ENCODE data around the gene OBSCN.

Gene OBSCN

GRCh38 chr1:228210076-228210651 lies 2.3 kb downstream of the OBSCN start:
- H3K18ac ChIP-seq (ENCODE audit: low read depth in 1 of 2, low read length in 2 of 2) = no peak overlapping the region
- no peak overlapping the region for H3K4me2 ChIP-seq (ENCODE audit: low read length, poor library complexity, severe bottlenecking)
- H2BK12ac ChIP-seq (ENCODE audit: low read length in 2 of 2) = no peak overlapping the region
- H2AK5ac ChIP-seq (ENCODE audit: low read length, severe bottlenecking) = no peak overlapping the region
- no peak overlapping the region for H2BK15ac ChIP-seq (ENCODE audit: low read depth, poor library complexity, severe bottlenecking)
- no peak overlapping the region for H3K23ac ChIP-seq (ENCODE audit: low read length in 2 of 2)
- no peak overlapping the region for H3K4ac ChIP-seq (ENCODE audit: low read depth in 1 of 2, low read length in 2 of 2)
- H3K4me1 ChIP-seq (ENCODE audit: control insufficient read depth, insufficient read depth, low read depth, low read length) = peaks cover 30% of the 10 kb centered on the region
- H3K27ac ChIP-seq (ENCODE audit: low read length, poor library complexity, severe bottlenecking) = no peak overlapping the region
- no peak overlapping the region for H4K8ac ChIP-seq (ENCODE audit: low read length)
- H2BK5ac ChIP-seq (ENCODE audit: low read depth, low read length, poor library complexity, severe bottlenecking) = no peak overlapping the region
- DNase-seq = peak; percentile 17
- no peak overlapping the region for H3K4me3 ChIP-seq (ENCODE audit: insufficient read depth in 1 of 2, low read depth in 1 of 2, low read length in 2 of 2)
- H3K36me3 ChIP-seq (ENCODE audit: control insufficient read depth in 1 of 2, insufficient read depth in 2 of 2, low read depth in 1 of 2, low read length in 2 of 2) = peaks cover 0 to 17% of the 10 kb centered on the region in 2 experiments
- H3K27me3 ChIP-seq (ENCODE audit: control insufficient read depth in 1 of 2, insufficient read depth in 1 of 2, low read length in 2 of 2) = peaks cover 20 to 61% of the 10 kb centered on the region in 2 experiments
- H2BK120ac ChIP-seq (ENCODE audit: low read depth, low read length) = no peak overlapping the region
- H4K91ac ChIP-seq (ENCODE audit: low read length) = no peak overlapping the region
- 86% methylated on average over 11 of the region's 11 CpGs for whole genome bisulfite sequencing
- H3K79me1 ChIP-seq (replicated peaks; ENCODE audit: low read length, poor library complexity, severe bottlenecking) = no peaks in the 10 kb centered on the region
- H3K14ac ChIP-seq (ENCODE audit: low read length in 2 of 2) = no peak overlapping the region
- H3K9me3 ChIP-seq (ENCODE audit: control insufficient read depth, low read length) = no peaks in the 10 kb centered on the region
- no peak overlapping the region for H3K9ac ChIP-seq (ENCODE audit: low read length)
- no peak overlapping the region for H2AFZ ChIP-seq (ENCODE audit: low read depth, low read length)

GRCh38 chr1:228210712-228211530 lies 3.1 kb downstream of the OBSCN start:
- H4K8ac ChIP-seq (ENCODE audit: low read length) = no peak overlapping the region
- H3K9me3 ChIP-seq (ENCODE audit: control insufficient read depth, low read length) = no peaks in the 10 kb centered on the region
- no peak overlapping the region for H3K23ac ChIP-seq (ENCODE audit: low read length in 2 of 2)
- peaks cover 0 to 24% of the 10 kb centered on the region in 2 experiments for H3K36me3 ChIP-seq (ENCODE audit: control insufficient read depth in 1 of 2, insufficient read depth in 2 of 2, low read depth in 1 of 2, low read length in 2 of 2)
- H2AK5ac ChIP-seq (ENCODE audit: low read length, severe bottlenecking) = no peak overlapping the region
- no peak overlapping the region for H2BK120ac ChIP-seq (ENCODE audit: low read depth, low read length)
- H2BK5ac ChIP-seq (ENCODE audit: low read depth, low read length, poor library complexity, severe bottlenecking) = no peak overlapping the region
- no peak overlapping the region for H3K27ac ChIP-seq (ENCODE audit: low read length, poor library complexity, severe bottlenecking)
- no peak overlapping the region for H3K14ac ChIP-seq (ENCODE audit: low read length in 2 of 2)
- H3K9ac ChIP-seq (ENCODE audit: low read length) = no peak overlapping the region
- H4K91ac ChIP-seq (ENCODE audit: low read length) = no peak overlapping the region
- peaks cover 26% of the 10 kb centered on the region for H3K4me1 ChIP-seq (ENCODE audit: control insufficient read depth, insufficient read depth, low read depth, low read length)
- no peak for DNase-seq
- no peak overlapping the region for H2BK12ac ChIP-seq (ENCODE audit: low read length in 2 of 2)
- no peak overlapping the region for H3K4me2 ChIP-seq (ENCODE audit: low read length, poor library complexity, severe bottlenecking)
- H2BK15ac ChIP-seq (ENCODE audit: low read depth, poor library complexity, severe bottlenecking) = no peak overlapping the region
- H3K18ac ChIP-seq (ENCODE audit: low read depth in 1 of 2, low read length in 2 of 2) = no peak overlapping the region
- H3K4me3 ChIP-seq (ENCODE audit: insufficient read depth in 1 of 2, low read depth in 1 of 2, low read length in 2 of 2) = no peak overlapping the region
- peaks cover 13 to 61% of the 10 kb centered on the region in 2 experiments for H3K27me3 ChIP-seq (ENCODE audit: control insufficient read depth in 1 of 2, insufficient read depth in 1 of 2, low read length in 2 of 2)
- H2AFZ ChIP-seq (ENCODE audit: low read depth, low read length) = no peak overlapping the region
- H3K4ac ChIP-seq (ENCODE audit: low read depth in 1 of 2, low read length in 2 of 2) = no peak overlapping the region
- 91% methylated on average over 16 of the region's 16 CpGs for whole genome bisulfite sequencing
- H3K79me1 ChIP-seq (replicated peaks; ENCODE audit: low read length, poor library complexity, severe bottlenecking) = no peaks in the 10 kb centered on the region

DNA sequence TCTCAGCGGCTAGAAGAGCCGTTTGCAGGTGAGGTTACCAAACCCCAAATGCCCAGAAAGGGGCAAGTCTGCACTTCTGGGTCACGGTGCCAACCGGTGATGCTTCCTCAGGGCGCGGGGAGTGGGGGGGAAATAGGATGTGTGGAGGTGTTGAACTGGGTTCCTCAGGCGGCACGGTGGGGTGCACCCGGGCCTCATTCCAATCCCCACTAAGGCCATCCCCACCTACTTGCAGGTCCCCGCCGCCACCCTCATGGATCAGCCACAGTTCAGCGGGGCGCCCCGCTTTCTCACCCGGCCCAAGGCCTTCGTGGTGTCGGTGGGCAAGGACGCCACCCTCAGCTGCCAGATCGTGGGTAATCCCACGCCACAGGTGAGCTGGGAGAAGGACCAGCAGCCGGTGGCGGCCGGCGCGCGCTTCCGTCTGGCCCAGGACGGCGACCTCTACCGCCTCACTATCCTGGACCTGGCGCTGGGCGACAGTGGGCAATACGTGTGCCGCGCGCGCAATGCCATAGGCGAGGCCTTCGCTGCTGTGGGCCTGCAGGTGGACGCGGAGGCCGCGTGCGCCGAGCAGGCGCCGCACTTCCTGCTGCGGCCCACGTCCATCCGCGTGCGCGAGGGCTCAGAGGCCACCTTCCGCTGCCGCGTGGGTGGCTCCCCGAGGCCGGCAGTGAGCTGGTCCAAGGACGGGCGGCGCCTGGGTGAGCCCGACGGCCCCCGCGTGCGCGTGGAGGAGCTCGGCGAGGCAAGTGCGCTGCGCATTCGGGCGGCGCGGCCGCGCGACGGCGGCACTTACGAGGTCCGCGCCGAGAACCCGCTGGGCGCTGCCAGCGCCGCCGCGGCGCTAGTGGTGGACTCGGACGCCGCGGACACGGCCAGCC lies 3.9 kb downstream of the OBSCN start:
- Histone ChIP-seq H2BK12ac (ENCODE audit: low read length in 2 of 2) (no peak overlapping the region), H3K9ac (ENCODE audit: low read length) (no peak overlapping the region), H2BK15ac (ENCODE audit: low read depth, poor library complexity, severe bottlenecking) (no peak overlapping the region), H3K4me2 (ENCODE audit: low read length, poor library complexity, severe bottlenecking) (no peak overlapping the region), H3K36me3 (ENCODE audit: control insufficient read depth in 1 of 2, insufficient read depth in 2 of 2, low read depth in 1 of 2, low read length in 2 of 2) (peaks cover 0 to 30% of the 10 kb centered on the region in 2 experiments), H4K91ac (ENCODE audit: low read length) (no peak overlapping the region), H3K4ac (ENCODE audit: low read depth in 1 of 2, low read length in 2 of 2) (peak overlapping the region in 1 of 2 experiments; percentile 6), H2BK120ac (ENCODE audit: low read depth, low read length) (no peak overlapping the region), H3K9me3 (ENCODE audit: control insufficient read depth, low read length) (no peaks in the 10 kb centered on the region), H3K27ac (ENCODE audit: low read length, poor library complexity, severe bottlenecking) (no peak overlapping the region), H3K79me1 (replicated peaks; ENCODE audit: low read length, poor library complexity, severe bottlenecking) (no peaks in the 10 kb centered on the region), H3K27me3 (ENCODE audit: control insufficient read depth in 1 of 2, insufficient read depth in 1 of 2, low read length in 2 of 2) (peaks cover 9 to 57% of the 10 kb centered on the region in 2 experiments), H4K8ac (ENCODE audit: low read length) (no peak overlapping the region), H3K18ac (ENCODE audit: low read depth in 1 of 2, low read length in 2 of 2) (no peak overlapping the region), H3K4me1 (ENCODE audit: control insufficient read depth, insufficient read depth, low read depth, low read length) (peaks cover 24% of the 10 kb centered on the region), H3K23ac (ENCODE audit: low read length in 2 of 2) (no peak overlapping the region), H2AFZ (ENCODE audit: low read depth, low read length) (no peak overlapping the region), H3K14ac (ENCODE audit: low read length in 2 of 2) (no peak overlapping the region), H2BK5ac (ENCODE audit: low read depth, low read length, poor library complexity, severe bottlenecking) (no peak overlapping the region), H3K4me3 (ENCODE audit: insufficient read depth in 1 of 2, low read depth in 1 of 2, low read length in 2 of 2) (no peak overlapping the region), H2AK5ac (ENCODE audit: low read length, severe bottlenecking) (no peak overlapping the region)
- 83% methylated on average over 61 of the region's 96 CpGs for WGBS
- DNase-seq = no peak
